Lung (tissue), 12 donors: Measurements from ENCODE around the gene SLC35F3. TPM values are rescaled to one million over a fixed set of nuclear protein-coding genes. Genes with fewer than 3 reads are reported as not detected.

ENCODE experiments used
- ATAC-seq: fragments of 200-7000 bp; cut with Tn5 transposase; one replicate; pipeline ENCODE4 v1.9.1; 2020; ENCODE audit warnings: moderate number of reproducible peaks; ENCODE audit not compliant: insufficient read depth, low FRiP score
- DNase-seq, 3 donors: peaks; one replicate each; pipeline ENCODE4 v3.0.0-alpha.2; 2013 to 2017
- H3K27ac ChIP-seq, 2 donors: one replicate each; pipeline ENCODE4 v1.5.1; 2013; ENCODE audit warnings: mild to moderate bottlenecking in 2 of 2, moderate library complexity in 2 of 2, control low read depth in 1 of 2, inconsistent platforms in 1 of 2, low read depth in 1 of 2, low read length in 1 of 2
- H3K27me3 ChIP-seq, 3 donors: one replicate each; pipeline ENCODE4 v1.5.1; 2013; ENCODE audit warnings: low read length in 2 of 3; ENCODE audit not compliant: control insufficient read depth in 3 of 3, insufficient read depth in 3 of 3
- H3K36me3 ChIP-seq, 4 donors: one replicate each; pipeline ENCODE4 v1.5.1; 2013; ENCODE audit warnings: low read length in 4 of 4, mild to moderate bottlenecking in 1 of 4, moderate library complexity in 1 of 4; ENCODE audit not compliant: control insufficient read depth in 4 of 4, insufficient read depth in 4 of 4
- H3K4me1 ChIP-seq, 5 donors: one replicate each; pipeline ENCODE4 v1.5.1; 2013; ENCODE audit warnings: low read length in 5 of 5, mild to moderate bottlenecking in 2 of 5, moderate library complexity in 1 of 5; ENCODE audit not compliant: control insufficient read depth in 5 of 5, insufficient read depth in 5 of 5
- H3K4me3 ChIP-seq: one replicate; pipeline ENCODE4 v1.5.1; 2013; ENCODE audit warnings: mild to moderate bottlenecking, control low read depth, moderate library complexity
- H3K9ac ChIP-seq, 2 donors: one replicate each; pipeline ENCODE4 v1.5.1; 2013; ENCODE audit warnings: low read length in 2 of 2, control low read depth in 1 of 2; ENCODE audit not compliant: insufficient read depth in 1 of 2
- H3K9me3 ChIP-seq, 4 donors: one replicate each; pipeline ENCODE4 v1.5.1; 2013; ENCODE audit warnings: low read length in 3 of 4, mild to moderate bottlenecking in 1 of 4, moderate library complexity in 1 of 4; ENCODE audit not compliant: control insufficient read depth in 4 of 4, insufficient read depth in 3 of 4
- WGBS, 2 donors: extraction: QIAGEN DNeasy Blood & Tissue Kit; methylation state at CpG; one replicate each; pipeline ENCODE4 v1.1.7; 2013; 5-methylcytosine and 5-hydroxymethylcytosine counted together
- polyA plus RNA-seq, 2 donors: library from polyadenylated mRNA; stranded (reverse); fragments of 200-250 nt; gene quantifications; one replicate each; pipeline ENCODE4 v1.2.1, GENCODE V29; 2013
- total RNA-seq, 2 donors: library from RNA; depleted of rRNA in 1 of 2; stranded (reverse); fragments of >200 nt in 1 of 2; gene quantifications; one replicate each; pipeline ENCODE4 v1.2.1, GENCODE V29; 2014 to 2021
- TF ChIP-seq, protein P1 (sequence below): IDR thresholded peaks from 2 replicates; pipeline ENCODE4 v1.5.1; 2012; ENCODE audit warnings: mild to moderate bottlenecking; ENCODE audit errors: control extremely low read depth, extremely low read depth
- donor health status: control.
- donor health status: control.
- donor health status: Bipolar disorder and iron deficiency.
- donor health status: healthy.
- donor health status: DM: yes; HTN: yes; CAD: no.

The SLC35F3 gene
- total and polyA plus RNA-seq, 4 donors = 0.09 to 1.4 (median 0.48) TPM

- H3K36me3 ChIP-seq = no peaks in the 10 kb centered on the region
- no peak overlapping the region for H3K4me3 ChIP-seq
- ATAC-seq (no peak), DNase-seq (no peak)
- TF ChIP-seq, protein P1, sequence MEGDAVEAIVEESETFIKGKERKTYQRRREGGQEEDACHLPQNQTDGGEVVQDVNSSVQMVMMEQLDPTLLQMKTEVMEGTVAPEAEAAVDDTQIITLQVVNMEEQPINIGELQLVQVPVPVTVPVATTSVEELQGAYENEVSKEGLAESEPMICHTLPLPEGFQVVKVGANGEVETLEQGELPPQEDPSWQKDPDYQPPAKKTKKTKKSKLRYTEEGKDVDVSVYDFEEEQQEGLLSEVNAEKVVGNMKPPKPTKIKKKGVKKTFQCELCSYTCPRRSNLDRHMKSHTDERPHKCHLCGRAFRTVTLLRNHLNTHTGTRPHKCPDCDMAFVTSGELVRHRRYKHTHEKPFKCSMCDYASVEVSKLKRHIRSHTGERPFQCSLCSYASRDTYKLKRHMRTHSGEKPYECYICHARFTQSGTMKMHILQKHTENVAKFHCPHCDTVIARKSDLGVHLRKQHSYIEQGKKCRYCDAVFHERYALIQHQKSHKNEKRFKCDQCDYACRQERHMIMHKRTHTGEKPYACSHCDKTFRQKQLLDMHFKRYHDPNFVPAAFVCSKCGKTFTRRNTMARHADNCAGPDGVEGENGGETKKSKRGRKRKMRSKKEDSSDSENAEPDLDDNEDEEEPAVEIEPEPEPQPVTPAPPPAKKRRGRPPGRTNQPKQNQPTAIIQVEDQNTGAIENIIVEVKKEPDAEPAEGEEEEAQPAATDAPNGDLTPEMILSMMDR = no peak
- 80 to 82% methylated on average over 3 of the region's 3 CpGs for WGBS, 2 donors
- no peak overlapping the region for H3K9ac ChIP-seq
- no peaks in the 10 kb centered on the region for H3K4me1 ChIP-seq
- H3K9me3 ChIP-seq = peaks cover 0 to 2% (median 0%) of the 10 kb centered on the region in 4 donors
- no peaks in the 10 kb centered on the region for H3K27me3 ChIP-seq
- no peak overlapping the region for H3K27ac ChIP-seq
These were observed 456.7 kb downstream of the SLC35F3 start for GRCh38 chr1:234361102-234361603.

- Histone ChIP-seq H3K9ac (no peak overlapping the region), H3K4me3 (no peak overlapping the region), H3K27ac (no peak overlapping the region), H3K9me3 (peaks cover 0 to 2% (median 0%) of the 10 kb centered on the region in 4 donors), H3K36me3 (no peaks in the 10 kb centered on the region), H3K27me3 (no peaks in the 10 kb centered on the region), H3K4me1 (no peaks in the 10 kb centered on the region)
- no peak for DNase-seq
- no peak for ATAC-seq
- WGBS, 2 donors = 68 to 99% methylated on average over 2 of the region's 2 CpGs
- TF ChIP-seq, protein P1 = no peak
These were observed 458.1 kb downstream of the SLC35F3 start for GRCh38 chr1:234362558-234362957.

- no peaks in the 10 kb centered on the region for H3K9me3 ChIP-seq
- DNase-seq = no peak
- H3K9ac ChIP-seq = no peak overlapping the region
- TF ChIP-seq, protein P1 = no peak
- peaks cover 0 to 2% (median 0%) of the 10 kb centered on the region in 3 donors for H3K27me3 ChIP-seq
- no peak overlapping the region for H3K27ac ChIP-seq
- no peak for ATAC-seq
- peaks cover 0 to 4% (median 0%) of the 10 kb centered on the region in 4 donors for H3K36me3 ChIP-seq
- H3K4me3 ChIP-seq = no peak overlapping the region
- H3K4me1 ChIP-seq = peaks cover 0 to 8% (median 0%) of the 10 kb centered on the region in 5 donors
- WGBS, 2 donors = 74 to 89% methylated on average over 12 of the region's 12 CpGs
These were observed 464.0 kb downstream of the SLC35F3 start for GRCh38 chr1:234368320-234369032.
